Panc1 (cell line): ENCODE data around the gene GNG7. TPM values are rescaled to one million over a fixed set of nuclear protein-coding genes. Genes with fewer than 3 reads are reported as not detected.
A peak's percentile ranks its signal among the peaks of the same experiment; 100 is the strongest.
"Not testable (repeated sequence)": the region's sequence is repeated elsewhere in the genome, so short reads cannot be mapped to it uniquely, and the experiment has no call there.

Experiments
- ATAC-seq: fragments of 200-7000 bp; cut with Tn5 transposase; 2 replicates; pipeline ENCODE4 v1.9.1; 2020; ENCODE audit warnings: mild to moderate bottlenecking, moderate library complexity
- BruUV-seq: library from RNA; stranded (reverse); fragments of 400-500 nt; replicated peaks from 2 replicates; lab custom pipeline; 2021; lab: Mats Ljungman, UMichigan
- CTCF ChIA-PET: fragments of 300-600 bp; sonication (Branson Sonifier 250); formaldehyde crosslinking; loops from one replicate; lab custom pipeline; 2022; ENCODE audit warnings: antibody characterized with exemption; lab: Charles Lee
- POLR2A ChIA-PET: fragments of 300-600 bp; sonication (Branson Sonifier 250); formaldehyde crosslinking; loops from one replicate; lab custom pipeline; 2022; ENCODE audit warnings: antibody characterized with exemption; lab: Charles Lee
- DNase-seq: peaks from one replicate; pipeline ENCODE4 v3.0.0-alpha.2; 2010; ENCODE audit warnings: low read depth, low spot score
- H3K27ac ChIP-seq: 2 replicates; pipeline ENCODE4 v1.5.1; 2011; ENCODE audit warnings: mild to moderate bottlenecking, low read length, inconsistent platforms
- H3K27me3 ChIP-seq: fragments of 200-500 bp; sonication (Bioruptor generic); 2 replicates; pipeline ENCODE4 v1.6.0; 2014; ENCODE audit warnings: low read length, inconsistent platforms; ENCODE audit not compliant: control insufficient read depth, insufficient read depth
- H3K36me3 ChIP-seq: fragments of 200-500 bp; sonication (Bioruptor generic); 2 replicates; pipeline ENCODE4 v1.5.1; 2014; ENCODE audit warnings: inconsistent platforms, mild to moderate bottlenecking, low read length, moderate library complexity; ENCODE audit not compliant: control insufficient read depth, insufficient read depth
- H3K4me1 ChIP-seq: 2 replicates; pipeline ENCODE4 v1.5.1; 2011; ENCODE audit warnings: inconsistent platforms, mild to moderate bottlenecking, low read length, moderate library complexity; ENCODE audit not compliant: control insufficient read depth, insufficient read depth
- H3K4me3 ChIP-seq, 2 experiments: 2 replicates each; pipeline ENCODE4 v1.5.1; 2011 to 2012; ENCODE audit warnings: low read depth in 2 of 2, low read length in 2 of 2, mild to moderate bottlenecking in 2 of 2, inconsistent platforms in 1 of 2, moderate library complexity in 1 of 2
- H3K9me3 ChIP-seq: fragments of 200-500 bp; sonication (Bioruptor generic); 2 replicates; pipeline ENCODE4 v1.5.1; 2014; ENCODE audit warnings: low read depth, mild to moderate bottlenecking, inconsistent platforms, low read length, moderate library complexity; ENCODE audit not compliant: control insufficient read depth, insufficient read depth
- CTCF ChIP-seq: fragments of 450-650 bp; IDR thresholded peaks from 2 replicates; pipeline ENCODE4 v1.5.1; 2017; ENCODE audit warnings: mild to moderate bottlenecking
- POLR2AphosphoS5 ChIP-seq: IDR thresholded peaks from 2 replicates; pipeline ENCODE4 v1.6.1; 2012; ENCODE audit warnings: mild to moderate bottlenecking, low read depth, low read length, moderate library complexity
- SIN3A ChIP-seq: IDR thresholded peaks from 2 replicates; pipeline ENCODE4 v1.6.1; 2012; ENCODE audit warnings: low read depth, mild to moderate bottlenecking, low read length, moderate library complexity, borderline replicate concordance; ENCODE audit not compliant: insufficient read depth
- TCF7L2 ChIP-seq: IDR thresholded peaks from 2 replicates; pipeline ENCODE4 v1.6.1; 2011; ENCODE audit warnings: mild to moderate bottlenecking, low read depth, low read length, inconsistent platforms
- in situ Hi-C: cut with HindIII; loops from 2 replicates; pipeline ENCODE4 v1.10.0; 2016; ENCODE audit warnings: low sequenced_read_pairs, low pct_unique_long_range_greater_than_20kb
- intact Hi-C: fragments of 100-400 bp; cut with micrococcal nuclease; formaldehyde crosslinking; loops from one replicate; pipeline ENCODE4 v1.10.0; 2022; ENCODE audit not compliant: unreplicated experiment
- total RNA-seq: library from RNA; stranded (reverse); gene quantifications from one replicate; pipeline ENCODE4 v1.2.1, GENCODE V29; 2021; ENCODE audit not compliant: unreplicated experiment
- TF ChIP-seq, protein P1 (sequence below), 2 experiments: IDR thresholded peaks; 2 replicates each; pipeline ENCODE4 v1.6.1; 2011 to 2012; ENCODE audit warnings: low read depth in 2 of 2, control low read depth in 1 of 2, low read length in 1 of 2, mild to moderate bottlenecking in 1 of 2, moderate library complexity in 1 of 2; ENCODE audit not compliant: insufficient read depth in 1 of 2

The GNG7 gene
- total RNA-seq, 1 experiment from 2014 or later: 0.74 TPM

GRCh38 chr19:2507109-2507508 is 195.4 kb downstream of the GNG7 start:
- H3K4me1 ChIP-seq: peaks cover 7% of the 10 kb centered on the region; the same call in 1 of the 2 replicates

DNA sequence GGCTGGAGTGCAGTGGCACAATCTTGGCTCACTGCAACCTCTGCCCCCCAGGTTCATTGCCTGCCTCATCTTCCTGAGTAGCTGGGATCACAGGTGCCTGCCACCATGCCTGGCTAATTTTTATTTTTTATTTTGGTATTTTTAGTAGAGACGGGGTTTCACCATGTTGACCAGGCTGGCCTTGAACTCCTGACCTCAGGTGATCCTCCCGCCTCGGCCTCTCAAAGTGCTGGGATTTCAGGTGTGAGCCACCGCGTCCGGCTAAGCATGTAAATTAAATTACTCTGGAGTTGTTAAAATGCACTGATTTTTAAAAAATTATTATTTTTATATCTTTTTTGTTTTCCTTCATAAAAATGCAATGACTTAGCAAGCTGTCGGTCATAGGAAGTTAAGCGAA is 195.8 kb downstream of the GNG7 start:
- DNase-seq, ATAC-seq, BruUV-seq, POLR2A ChIA-PET, H3K4me1 ChIP-seq, H3K9me3 ChIP-seq, H3K27me3 ChIP-seq, in situ Hi-C loops, H3K36me3 ChIP-seq, intact Hi-C loops: not testable (repeated sequence)
- peak overlapping the region; percentile 83 for H3K27ac ChIP-seq
- CTCF ChIA-PET: interaction anchor here (0.7 kb wide), 1 partner anchor 9 kb away, joined by 3 read pairs; no protein-coding TSS in a partner anchor
- H3K4me3 ChIP-seq: peak overlapping the region in 1 of 2 experiments; percentile 30; a peak in 2 of 4 replicates

More at GRCh38 chr19:2507109-2507508, 195.4 kb downstream of the GNG7 start:
- ATAC-seq (peak; percentile 72), DNase-seq (peak; percentile 77)
- Histone ChIP-seq H3K36me3 (no peaks in the 10 kb centered on the region), H3K27ac (peak overlapping the region; percentile 83), H3K9me3 (no peaks in the 10 kb centered on the region), H3K4me3 (peak overlapping the region in 1 of 2 experiments; percentile 30; a peak in 2 of 4 replicates), H3K27me3 (no peaks in the 10 kb centered on the region)
- ChIA-PET POLR2A (no interaction called here), CTCF (interaction anchor here (0.7 kb wide), 1 partner anchor 9 kb away, joined by 3 read pairs; no protein-coding TSS in a partner anchor)
- no peak for TF ChIP-seq TCF7L2
- no peak for TF ChIP-seq SIN3A
- TF ChIP-seq, protein P1, sequence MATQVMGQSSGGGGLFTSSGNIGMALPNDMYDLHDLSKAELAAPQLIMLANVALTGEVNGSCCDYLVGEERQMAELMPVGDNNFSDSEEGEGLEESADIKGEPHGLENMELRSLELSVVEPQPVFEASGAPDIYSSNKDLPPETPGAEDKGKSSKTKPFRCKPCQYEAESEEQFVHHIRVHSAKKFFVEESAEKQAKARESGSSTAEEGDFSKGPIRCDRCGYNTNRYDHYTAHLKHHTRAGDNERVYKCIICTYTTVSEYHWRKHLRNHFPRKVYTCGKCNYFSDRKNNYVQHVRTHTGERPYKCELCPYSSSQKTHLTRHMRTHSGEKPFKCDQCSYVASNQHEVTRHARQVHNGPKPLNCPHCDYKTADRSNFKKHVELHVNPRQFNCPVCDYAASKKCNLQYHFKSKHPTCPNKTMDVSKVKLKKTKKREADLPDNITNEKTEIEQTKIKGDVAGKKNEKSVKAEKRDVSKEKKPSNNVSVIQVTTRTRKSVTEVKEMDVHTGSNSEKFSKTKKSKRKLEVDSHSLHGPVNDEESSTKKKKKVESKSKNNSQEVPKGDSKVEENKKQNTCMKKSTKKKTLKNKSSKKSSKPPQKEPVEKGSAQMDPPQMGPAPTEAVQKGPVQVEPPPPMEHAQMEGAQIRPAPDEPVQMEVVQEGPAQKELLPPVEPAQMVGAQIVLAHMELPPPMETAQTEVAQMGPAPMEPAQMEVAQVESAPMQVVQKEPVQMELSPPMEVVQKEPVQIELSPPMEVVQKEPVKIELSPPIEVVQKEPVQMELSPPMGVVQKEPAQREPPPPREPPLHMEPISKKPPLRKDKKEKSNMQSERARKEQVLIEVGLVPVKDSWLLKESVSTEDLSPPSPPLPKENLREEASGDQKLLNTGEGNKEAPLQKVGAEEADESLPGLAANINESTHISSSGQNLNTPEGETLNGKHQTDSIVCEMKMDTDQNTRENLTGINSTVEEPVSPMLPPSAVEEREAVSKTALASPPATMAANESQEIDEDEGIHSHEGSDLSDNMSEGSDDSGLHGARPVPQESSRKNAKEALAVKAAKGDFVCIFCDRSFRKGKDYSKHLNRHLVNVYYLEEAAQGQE (IDR thresholded peaks at IDR 0.05; ENCODE audit: insufficient read depth in 1 of 2, low read depth in 2 of 2, low read length in 1 of 2): no peak
- no peak for TF ChIP-seq POLR2AphosphoS5
- intact Hi-C loops (no loop called here), in situ Hi-C loops (no loop called here)
- no TSS peak for BruUV-seq

- Histone ChIP-seq H3K36me3 (no peaks in the 10 kb centered on the region), H3K4me1 (peaks cover 17% of the 10 kb centered on the region), H3K27ac (peak overlapping the region; percentile 25; the same call in 1 of the 2 replicates), H3K27me3 (no peaks in the 10 kb centered on the region), H3K9me3 (no peaks in the 10 kb centered on the region), H3K4me3 (no peak overlapping the region)
- DNase-seq (no peak), ATAC-seq (peak; percentile 79)
- BruUV-seq: no TSS peak
- CTCF ChIA-PET: no interaction called here
- intact Hi-C loops (no loop called here), in situ Hi-C loops (no loop called here)
- POLR2A ChIA-PET: no interaction called here
- TF ChIP-seq, protein P1 (IDR thresholded peaks at IDR 0.05; ENCODE audit: insufficient read depth in 1 of 2, low read depth in 2 of 2, low read length in 1 of 2): no peak
- TF ChIP-seq SIN3A: no peak
- TF ChIP-seq CTCF: no peak
- TF ChIP-seq POLR2AphosphoS5: no peak
- no peak for TF ChIP-seq TCF7L2
Measured at GRCh38 chr19:2503521-2504109, 198.9 kb downstream of the GNG7 start.
